Stimulated activated CD8-positive, alpha-beta memory T cell treated with anti-CD3 and anti-CD28 coated beads, Interleukin-12 subunit alpha, Interleukin-12 subunit beta, amount 100 ng/mL, for 24 hours (primary cell): ENCODE measurements around the gene TREML1.
"Not testable (repeated sequence)": the region's sequence is repeated elsewhere in the genome, so short reads cannot be mapped to it uniquely, and the experiment has no call there.

ENCODE experiments used
- DNase-seq: peaks from one replicate; pipeline ENCODE4 v3.0.0-alpha.2; 2020; ENCODE audit errors: extremely low read depth

The TREML1 gene, protein sequence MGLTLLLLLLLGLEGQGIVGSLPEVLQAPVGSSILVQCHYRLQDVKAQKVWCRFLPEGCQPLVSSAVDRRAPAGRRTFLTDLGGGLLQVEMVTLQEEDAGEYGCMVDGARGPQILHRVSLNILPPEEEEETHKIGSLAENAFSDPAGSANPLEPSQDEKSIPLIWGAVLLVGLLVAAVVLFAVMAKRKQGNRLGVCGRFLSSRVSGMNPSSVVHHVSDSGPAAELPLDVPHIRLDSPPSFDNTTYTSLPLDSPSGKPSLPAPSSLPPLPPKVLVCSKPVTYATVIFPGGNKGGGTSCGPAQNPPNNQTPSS

DNA sequence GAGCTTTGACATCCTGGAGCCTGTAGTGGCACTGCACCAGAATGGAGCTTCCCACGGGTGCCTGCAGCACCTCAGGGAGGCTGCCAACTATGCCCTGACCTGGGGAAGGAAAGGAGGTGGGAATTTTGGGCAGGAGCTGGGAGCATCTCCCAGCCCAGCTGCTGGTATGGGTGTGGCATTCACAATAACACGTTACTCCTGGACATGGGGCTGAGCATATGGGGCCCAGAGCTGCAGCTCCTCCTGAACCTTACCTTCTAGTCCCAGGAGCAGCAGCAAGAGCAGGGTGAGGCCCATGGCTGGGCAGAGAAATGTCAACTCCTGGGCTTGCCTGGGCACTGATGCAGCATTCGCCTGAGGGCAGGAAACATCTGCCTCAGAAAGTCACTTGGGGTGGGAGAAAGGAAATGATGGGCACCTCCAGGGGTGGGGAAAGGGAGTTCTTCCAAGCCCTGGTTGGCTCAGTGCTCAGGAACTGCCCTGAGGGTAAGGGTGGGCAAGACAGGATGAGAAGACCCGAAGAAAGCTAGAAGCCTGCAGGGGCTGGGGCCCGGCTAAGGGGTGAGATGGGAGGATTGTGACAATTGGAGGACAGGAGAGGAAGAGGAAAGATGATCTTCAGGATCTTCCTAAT lies at the start of gene TREML1:
Gene TREML1, minus strand, starts transcription at position 356 of the 634 bp plus-strand sequence. Its CDS starts 59 bp downstream, at position 297.
- no peak for DNase-seq

DNA sequence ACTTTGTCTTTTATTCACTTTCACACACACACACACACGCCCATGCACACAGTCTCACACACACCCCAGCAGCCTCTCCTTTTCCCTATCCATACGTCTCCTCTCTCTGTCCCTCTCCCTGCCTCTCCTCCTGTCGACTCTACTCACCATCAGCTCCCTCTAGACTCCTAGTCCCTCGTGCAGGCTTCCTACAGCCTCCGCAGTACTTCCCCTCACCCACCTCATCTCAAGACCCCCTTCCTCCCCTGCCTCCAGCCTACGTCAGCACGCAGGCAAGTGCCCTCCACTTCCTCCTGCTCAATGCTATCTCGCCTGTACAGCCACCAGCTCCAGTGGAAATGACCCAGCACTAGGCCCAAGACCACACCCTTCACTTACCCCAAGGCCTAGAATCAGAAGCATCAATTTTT lies 47.6 kb upstream of the TREML1 start:
- DNase-seq, result no peak

DNA sequence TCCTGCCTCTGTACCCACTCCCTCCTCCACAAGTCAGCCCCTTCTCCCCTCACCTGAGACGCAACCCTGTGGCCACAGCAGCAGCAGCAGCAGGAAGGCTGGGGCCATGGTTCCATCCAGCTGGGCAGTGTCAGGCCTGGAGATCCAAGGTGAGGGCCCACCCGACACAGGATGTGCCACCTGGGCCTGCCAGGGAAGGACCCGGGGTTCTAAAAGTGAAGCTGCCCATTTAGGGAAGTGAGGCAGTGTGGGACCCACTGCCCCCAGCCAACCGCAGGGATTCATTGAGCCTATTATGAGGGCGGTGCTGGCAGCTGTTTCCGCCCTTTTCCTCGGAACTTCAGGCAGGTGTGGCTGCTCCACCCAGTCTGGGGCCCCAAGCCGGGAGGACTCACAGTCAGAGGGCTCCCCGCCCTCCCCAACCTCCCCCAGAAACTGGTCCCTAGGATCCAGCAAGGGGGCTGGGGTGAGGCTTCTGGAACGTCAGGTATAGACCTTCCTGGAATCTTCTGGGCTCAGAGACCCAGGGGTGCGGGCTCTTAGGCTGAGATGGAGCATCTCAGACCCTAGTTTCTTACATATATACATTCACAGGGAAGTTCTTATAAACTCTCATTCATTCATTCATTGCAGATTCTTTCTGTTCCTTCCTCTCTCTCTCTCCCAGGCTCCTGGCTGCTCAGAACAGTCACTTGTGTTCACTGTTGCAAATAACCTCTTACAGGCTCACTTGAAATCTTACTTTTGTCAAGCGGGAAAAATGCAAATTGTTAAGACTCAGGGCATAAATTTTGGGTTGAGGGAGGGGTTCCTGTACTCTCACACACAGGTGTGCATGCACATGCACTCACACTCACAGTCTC lies 47.0 kb upstream of the TREML1 start, which contains the start of gene TREML2:
Gene TREML2, minus strand, starts transcription at position 249 of the 863 bp plus-strand sequence. Its CDS starts 141 bp downstream, at position 108.
- DNase-seq, result no peak

DNA sequence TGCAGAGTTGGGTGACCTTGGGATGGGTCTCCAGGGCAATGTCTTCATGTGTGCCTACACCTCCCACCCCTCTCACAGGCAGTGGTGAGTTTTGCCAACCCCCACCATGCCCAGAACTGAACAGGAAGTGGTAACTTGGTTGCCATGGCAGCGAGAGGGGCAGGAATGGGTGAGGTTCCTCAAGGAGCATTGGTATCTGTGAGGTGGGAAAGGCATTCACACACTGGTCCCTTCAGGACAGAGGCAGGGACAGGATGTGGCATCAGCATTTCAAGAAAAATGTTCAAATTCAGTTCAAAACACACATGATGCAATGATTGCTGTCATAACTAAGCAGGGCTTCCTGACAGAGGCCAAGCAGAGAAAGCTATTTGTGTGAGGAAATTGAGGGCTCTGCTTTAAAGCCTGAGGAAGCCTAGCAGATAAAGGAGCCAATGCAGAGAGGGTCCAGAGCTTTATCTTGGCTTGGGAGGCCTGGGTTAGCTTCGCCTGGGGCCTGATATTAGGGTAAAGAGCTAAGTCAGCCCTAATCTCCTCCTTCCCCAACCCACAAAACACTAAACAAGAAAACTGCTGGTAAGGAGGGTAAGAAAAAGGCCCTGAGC lies 46.3 kb upstream of the TREML1 start:
- DNase-seq, result no peak

DNA sequence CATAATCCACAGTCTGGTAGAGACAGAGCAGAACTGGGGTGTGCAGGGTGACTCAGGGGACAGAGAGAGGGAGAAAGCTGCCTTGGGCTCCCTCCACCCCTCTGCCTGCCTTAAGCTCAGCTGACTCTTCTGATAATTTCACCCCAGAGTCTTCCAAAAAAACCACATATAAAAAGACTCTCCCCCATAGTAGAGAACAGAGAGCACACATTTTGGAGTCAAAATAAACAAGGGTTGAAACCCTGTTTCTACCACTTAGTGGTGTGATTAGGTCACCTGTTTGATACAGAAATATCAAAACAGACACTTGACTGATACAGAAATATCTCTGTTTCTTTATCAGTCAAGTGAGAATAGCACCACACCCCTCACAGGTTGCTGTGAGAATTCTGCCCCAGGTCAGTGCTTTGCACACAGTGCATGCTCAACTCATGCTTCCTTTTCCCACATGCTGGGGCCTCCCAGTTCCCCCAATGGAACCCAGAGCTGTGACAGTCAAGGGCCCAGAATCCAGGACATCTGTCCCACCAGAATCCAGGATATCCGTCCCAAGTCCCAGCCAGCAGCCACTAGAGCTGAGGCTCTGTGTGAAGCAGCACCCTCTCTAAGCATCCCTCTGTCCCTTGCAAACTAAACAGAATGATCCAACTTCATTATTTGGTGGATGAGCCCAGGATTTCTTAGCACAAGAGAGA lies 45.6 kb upstream of the TREML1 start:
- no peak for DNase-seq

DNA sequence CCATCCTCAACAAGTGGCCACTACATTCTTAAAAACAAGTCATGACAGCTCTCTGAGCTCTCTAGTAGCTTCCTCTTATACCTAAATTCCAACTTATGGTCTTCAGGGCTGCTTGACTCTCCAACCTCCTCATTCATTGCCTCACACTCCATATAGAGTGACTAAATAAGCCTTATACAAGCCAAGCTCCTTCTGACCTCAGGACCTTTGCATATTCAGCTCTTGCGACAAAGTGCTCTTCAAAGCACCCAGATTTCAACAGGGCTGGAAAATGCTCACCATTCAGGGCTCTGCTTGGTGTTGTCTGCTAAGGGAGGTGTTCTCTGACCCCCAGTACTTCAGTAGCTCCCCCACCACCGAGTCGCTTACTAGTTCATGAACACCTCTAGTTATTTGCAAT lies 43.1 kb upstream of the TREML1 start:
- DNase-seq, result no peak

DNA sequence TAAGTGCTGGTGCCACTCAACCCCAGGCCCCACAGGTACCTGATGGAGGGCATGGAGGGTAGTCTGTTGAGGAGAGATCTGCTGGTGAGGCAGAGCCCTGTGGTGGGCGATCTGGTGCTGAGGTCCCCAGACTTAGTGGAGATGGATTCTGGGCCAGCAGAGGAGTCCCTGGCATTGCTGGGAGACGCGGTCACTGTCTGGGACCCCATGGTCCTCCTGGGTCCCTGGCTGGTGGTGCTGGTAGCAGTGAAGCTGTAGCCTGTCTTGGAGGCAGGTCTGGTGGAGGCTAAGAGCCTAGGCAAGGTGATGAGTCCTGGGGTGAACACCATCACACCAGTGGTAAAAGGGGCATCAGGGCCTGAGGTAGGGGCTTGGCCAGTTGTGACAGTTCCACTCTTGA lies 40.2 kb upstream of the TREML1 start:
- DNase-seq, result no peak

DNA sequence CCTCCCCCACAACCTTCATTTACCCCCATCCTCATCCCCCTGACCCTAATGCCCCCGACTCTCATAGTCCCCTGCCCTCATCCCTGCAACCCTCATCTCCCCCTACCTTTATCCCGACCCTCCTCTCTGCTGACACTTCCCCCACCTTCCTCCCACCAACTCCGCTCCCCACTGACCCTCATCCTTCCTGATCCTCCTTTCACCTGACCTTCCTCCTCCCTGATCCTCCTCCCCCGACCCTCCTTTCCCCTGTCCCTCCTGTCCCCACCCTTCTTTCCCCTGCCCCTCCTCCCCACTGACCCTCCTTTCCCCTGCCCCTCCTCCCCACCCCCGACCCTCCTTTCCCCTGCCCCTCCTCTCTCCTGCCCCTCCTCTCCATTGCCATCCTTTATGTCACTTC lies 39.7 kb upstream of the TREML1 start:
- no peak for DNase-seq

DNA sequence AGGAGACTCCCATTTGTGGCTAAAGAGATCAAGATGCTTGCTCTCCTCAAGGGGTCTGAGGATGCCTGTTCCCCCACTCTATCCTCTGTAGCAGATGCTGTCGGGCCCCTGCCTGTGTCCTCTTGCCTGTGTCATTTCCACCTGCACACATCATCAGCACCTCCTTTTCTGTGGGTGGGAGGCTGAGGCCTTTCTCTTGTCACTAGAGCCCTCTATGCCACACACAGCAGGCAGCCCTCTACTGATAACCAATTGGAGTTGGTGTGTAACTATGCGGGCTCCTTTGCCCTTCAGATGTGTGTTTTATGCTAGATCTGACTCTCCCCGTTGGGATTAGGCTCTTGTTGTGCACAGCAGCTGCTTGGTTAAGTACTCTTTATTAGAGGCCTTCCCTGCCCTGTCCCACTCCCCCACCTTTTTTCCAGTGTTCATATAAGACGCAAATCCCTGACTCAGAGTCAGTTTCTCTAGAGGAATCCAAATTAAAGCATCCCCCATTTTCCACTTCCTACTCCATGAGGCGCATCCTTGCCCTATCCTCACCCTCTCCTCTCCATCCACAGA lies 39.1 kb upstream of the TREML1 start:
- no peak for DNase-seq

DNA sequence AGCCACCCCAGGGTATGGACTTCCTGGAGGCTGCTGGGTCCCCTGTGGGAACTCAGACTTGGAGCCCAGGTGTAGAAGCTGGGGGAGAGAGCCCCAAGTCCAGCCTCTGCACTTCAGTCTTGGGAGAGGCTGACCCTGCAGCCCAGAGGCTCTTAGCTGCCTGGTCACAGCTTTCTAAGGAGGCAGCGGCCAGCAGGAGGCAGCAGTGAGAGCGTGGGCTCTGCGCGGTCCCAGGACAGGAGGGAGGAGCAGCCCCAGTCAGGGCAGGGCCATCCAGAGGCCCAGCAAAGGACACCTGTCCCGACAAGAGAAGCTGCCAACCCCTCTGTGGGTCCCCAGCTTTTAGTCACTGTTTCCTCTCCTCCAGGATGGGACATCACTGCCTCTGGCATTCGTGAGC lies 37.4 kb upstream of the TREML1 start:
- no peak for DNase-seq

DNA sequence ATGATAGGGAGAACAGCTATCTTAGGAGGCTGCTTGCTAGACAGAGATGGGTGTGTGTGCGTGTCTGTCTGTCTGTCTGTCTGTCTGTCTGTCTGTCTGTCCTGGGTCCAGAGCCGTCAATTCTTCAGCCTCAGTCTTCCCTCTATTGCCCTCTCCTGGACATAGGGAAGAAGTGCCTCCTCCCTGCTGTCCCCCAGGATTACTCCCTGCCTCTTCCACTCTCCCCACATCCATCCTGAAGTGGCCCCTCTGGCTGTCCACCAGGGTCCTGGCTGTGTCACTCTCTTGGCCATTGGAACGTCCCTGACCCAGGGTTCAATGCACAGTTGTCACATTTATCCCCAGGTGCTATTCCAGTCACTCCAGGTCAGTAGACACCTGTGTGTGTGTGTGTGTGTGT lies 36.6 kb upstream of the TREML1 start:
- no peak for DNase-seq

DNA sequence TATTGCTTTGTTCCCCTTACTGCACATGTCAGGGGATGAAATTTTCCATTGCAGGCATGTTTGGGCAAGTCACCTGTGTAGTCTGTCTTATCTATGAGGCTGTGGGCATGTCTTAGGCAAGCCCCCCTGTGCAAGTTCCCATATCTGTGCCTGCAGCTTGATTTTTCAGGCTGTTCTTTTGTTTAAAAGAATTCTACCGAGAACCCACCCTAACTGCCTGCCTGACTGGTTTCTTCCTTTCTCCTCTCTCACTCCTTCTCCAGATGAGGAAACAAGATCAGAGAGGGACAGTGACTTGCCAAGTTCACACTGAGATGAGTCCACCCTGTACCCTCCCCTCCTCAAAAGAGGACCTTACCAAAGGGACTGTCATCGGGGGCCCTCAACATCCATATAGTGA lies 35.8 kb upstream of the TREML1 start:
- DNase-seq, result no peak

DNA sequence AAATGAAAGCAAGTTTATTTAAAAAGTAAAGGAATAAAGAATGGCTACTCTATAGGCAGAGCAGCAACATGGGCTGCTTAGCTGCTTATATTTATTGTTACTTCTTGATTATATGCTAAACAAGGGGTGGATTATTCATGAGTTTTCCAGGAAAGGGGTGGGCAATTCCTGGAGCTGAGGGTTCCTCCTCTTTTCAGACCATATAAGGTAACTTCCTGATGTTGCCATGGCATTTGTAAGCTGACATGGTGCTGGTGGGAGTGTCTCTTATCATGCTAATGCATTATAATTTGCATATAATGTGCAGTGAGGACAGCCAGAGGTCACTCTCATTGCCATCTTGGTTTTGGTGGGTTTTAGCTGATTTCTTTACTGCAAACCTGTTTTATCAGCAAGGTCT lies 34.9 kb upstream of the TREML1 start:
- not testable (repeated sequence) for DNase-seq

DNA sequence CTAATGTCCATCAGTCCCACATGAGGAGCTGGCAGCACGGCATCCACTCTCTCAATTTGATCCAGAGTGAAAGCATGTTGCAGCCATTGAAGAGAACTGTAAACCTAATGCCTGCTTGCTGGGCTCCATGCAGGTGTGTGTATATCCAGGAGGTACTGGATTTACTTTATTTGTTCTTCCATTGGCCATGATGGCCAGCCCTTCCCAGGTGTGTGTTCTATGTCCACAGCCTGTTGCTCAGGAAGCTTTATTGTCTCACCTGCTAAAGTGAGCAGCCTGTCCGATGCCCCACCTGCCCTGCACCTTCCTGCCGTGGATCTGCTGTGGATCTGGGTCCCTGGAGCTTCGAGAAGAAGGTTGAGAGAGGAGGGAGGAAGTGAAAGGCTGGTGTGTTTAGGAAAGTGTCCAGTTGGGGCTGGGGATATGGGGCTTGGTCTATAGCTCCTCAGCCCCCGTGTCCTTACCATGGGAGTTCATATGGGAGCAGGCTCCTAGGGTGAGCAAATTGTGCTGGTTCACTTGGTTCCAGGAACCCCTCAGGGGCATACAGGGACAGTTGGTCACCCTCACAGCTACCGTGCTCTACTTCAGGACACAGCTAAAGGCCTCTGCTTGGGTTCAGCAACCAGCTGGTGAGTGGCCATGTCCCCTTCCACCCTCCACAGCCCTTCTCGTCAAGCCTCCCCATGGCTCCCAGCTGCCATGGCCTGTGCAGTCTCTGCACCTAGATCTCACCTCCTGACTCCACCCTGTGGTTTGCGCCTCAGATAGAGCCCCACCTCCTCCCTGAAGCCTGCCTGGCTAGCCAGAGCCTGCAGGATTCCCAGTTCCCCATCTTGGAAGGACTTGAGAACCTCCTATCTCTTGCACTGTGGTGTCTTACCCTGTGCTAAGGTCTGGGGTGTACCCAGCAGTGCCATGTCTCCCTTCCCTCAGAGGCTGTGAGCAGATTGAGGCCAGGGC lies 34.1 kb upstream of the TREML1 start:
- no peak for DNase-seq

DNA sequence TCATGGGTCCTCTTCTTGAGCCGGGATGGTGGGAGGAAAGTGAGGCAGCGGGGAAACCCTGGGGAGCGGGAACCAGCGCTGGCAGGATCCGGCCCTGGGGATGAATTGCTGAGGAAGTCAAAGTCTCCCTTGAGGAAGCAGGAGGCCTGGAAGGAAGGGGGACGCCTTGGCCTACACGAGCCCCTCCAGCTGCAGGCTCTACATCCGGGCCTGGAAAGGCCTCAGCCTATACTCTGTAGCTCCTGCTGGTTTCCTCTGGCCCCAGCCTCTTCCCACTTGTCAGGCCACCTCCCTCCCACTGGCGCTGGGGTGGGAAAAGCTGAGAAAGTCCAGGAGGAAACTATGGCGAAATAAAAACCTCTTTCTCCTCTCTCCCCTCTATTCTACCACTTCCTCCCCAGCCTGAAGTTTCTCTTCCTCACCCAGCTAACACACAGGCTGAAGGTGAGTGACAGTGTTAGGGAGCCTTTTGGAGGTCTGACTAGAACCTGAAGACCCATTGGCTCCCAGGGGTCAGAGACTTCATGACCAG lies 31.9 kb upstream of the TREML1 start:
- DNase-seq, result no peak

DNA sequence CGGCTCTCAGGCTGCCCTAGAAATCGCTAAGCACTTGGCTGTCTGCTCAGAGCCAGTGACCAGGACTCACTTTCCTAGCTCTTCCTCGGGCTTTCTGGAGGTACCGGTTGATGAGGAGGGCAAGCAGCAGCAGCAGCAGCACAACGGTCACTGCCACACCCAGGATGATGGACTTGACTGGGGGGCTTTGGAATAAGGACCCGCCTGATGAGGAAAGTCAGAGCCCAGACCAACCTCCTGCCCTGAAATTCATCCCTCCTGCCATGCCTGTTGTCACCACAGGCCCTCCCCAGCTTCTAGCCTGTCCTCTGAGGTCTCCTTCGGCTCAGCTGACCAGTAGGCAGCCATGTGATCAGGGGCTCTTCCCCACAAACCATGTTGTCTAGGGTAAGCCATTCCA lies 30.6 kb upstream of the TREML1 start:
- no peak for DNase-seq

DNA sequence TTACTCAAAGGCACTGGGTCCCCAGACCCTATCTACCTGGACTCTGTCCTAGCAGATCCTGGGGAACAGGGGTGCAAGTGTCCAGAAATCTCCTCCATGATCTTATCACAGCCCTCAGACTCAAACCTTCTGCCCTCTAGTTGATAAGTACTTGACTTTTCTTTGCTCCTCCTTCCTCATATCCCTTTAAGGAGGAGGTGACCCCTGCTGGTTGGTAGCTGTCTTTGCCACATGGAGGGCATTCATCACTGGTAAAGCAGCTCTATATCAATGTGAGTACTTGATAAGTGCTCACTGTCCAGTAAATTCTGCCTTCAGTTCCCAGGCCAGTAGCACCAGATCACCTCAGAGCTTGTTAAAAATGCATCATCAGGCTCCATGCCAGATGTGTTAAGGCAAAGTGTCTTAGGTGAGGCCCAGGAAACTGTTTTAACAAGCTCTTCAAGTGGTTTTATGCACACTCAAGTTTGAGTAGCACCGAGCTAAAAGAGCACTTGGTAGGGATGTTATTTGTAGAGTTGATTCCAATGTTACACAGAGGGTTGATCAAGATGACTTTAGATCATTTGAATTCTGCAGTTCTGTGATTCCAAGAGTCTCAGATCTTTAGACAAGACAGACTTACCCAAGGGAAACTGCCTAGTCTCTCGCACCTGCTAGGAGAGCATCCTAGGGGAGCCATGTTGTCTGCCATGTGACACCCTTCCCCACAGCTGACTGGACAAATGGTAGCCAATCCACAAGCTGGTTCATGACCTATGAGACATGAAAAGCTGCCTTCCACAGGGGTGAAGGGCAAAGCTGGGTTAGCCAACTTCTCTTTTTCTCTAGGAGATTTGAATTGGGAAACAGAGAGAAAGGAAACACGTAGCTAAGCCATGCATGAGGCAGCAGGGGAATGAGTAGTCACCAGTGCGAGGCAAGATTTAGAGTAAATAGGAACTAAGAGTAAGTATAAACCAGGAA lies 28.2 kb upstream of the TREML1 start:
- DNase-seq, result no peak

DNA sequence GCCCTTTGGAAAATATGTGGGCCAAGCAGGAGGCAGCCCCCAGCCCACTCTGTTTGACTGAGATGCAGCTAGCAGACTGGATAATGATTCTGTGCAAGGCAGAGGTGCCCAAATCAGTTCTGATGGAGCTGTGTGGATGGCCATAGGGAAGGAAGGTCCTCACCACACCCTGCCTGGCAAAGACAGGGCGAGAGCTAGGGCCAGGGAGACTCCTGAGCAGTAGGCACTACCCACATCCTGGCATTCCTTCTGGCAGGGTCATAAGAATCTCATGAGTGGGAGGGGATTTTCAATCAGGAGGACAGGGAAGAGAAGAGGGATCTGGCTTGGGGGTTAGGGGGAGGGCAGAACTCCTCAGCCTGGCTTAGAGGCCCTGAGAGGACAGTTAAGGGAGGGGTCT lies 27.4 kb upstream of the TREML1 start:
- no peak for DNase-seq

DNA sequence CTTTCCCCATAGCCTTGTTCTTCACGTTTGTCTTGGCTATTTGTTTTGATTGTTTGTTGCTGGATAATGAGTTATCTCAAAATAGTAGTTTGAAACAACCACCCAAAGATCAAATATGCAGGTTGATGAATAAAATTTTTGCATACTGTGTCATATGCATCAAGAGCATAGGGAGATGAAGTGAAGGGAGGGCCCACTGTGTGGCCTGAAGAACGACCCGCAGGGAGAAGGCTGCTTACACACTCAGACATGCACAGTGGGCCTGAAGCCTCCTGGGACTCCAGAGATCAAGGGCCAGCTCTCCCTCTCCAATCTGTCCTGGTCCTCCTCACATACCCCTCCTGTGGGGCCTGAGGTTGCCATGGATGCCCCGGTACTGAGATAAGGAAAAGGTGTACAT lies 25.0 kb upstream of the TREML1 start:
- DNase-seq, result no peak
